NCI-H1436 (cell line): ENCODE measurements around the gene DHCR7.

ENCODE experiments used
- DNase-seq: peaks from one replicate; lab custom pipeline; 2025; lab: John Stamatoyannopoulos, UW

The DHCR7 gene

DNA sequence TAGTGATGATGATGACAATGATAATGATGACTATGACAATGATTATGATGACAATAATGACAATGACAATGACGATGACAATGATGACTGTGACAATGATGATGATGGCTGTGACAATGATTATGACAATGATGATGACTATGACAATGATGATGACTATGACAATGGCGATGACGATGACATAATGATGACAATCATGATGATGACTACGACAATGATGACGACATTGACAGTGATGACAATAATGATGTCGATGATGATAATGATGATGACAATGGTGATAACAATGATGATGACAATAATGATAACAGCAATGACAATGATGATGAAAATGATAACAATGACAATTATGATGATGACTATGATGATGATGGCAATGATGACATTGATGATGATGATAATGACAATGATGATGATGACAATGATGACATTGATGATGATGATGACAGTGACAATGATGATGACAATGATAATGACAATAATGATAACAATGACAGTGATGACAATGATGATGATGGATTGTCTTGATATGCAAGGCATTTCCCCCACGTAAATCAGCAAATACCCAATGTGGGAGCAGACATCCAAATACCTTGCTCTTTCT is 37.7 kb downstream of the DHCR7 start:
- no peak for DNase-seq

DNA sequence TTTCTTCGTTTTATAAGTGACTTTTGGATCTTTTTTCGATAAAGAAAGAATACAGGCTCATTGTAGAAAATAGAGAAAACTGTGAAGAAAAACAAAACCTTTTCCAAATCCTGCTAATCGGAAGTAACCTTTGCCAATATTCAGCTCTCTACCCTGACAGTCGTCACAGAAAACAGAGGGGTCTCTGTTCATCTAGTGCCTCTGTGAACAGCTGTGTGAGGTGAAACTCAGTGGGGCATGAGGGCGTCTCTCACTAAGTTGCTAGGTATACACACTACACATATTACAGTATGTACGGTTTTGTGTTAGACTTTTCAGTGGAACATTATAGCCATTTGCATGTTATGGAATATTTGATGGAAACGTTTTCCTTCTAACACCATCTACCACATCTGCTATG is 39.4 kb downstream of the DHCR7 start:
- no peak for DNase-seq

DNA sequence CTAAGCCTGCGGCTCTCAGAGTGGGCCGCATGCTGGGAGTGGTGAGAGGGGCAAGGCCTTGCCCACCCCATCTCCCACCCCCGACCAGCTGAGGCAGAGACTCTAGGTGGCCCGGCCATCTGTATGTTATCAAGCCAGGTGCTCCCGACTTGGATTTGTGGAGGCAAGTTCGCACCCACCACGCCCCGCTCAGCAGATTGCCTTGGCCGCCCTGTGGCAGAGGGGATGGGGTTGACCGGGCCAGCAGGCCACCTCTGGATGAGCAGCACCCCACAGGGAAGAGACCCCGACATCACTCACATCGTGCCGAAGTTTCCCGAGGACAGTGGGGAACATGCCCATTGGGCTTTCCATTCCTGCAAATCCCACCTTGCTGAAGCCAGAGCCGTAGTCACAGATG is 40.8 kb downstream of the DHCR7 start:
- DNase-seq, result no peak

DNA sequence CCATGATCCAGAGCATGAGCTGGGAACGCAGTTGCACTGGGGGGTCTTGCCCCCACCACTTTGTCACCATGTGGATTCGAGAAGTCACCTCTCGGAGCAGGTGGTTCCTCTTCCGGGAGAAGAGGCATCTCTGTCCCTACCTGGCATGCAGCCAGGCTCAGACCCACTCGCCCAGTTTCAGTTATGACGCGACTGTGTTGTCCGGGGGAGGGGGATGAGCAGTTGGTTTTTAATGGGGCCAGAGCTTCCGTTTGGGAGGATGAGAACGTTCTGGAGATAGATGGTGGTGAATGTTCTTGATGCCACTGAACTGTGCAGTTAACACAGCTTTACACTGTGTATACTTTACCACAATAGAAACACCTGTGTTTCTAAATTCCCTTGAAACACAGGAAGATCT is 41.5 kb downstream of the DHCR7 start:
- DNase-seq, result no peak

DNA sequence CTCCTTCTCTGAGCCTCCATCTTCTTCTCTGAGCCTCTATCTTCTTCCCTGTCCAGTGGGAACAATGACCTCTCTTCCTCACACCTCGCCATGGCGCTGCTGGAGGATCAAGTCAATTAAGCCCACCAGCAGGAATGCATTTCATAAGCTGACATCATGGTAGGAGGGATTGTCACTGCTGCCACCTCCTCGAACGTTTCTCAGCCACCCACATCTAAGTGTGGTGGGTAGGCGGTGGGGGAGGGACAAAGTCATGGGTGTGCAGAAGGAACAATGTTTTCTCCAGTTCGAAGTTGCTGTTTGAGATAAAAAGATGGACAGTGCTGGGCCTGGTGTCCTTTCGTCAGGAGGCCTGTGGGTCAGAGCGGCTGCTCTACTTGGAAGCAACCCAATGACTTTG is 44.0 kb downstream of the DHCR7 start:
- DNase-seq, result no peak

DNA sequence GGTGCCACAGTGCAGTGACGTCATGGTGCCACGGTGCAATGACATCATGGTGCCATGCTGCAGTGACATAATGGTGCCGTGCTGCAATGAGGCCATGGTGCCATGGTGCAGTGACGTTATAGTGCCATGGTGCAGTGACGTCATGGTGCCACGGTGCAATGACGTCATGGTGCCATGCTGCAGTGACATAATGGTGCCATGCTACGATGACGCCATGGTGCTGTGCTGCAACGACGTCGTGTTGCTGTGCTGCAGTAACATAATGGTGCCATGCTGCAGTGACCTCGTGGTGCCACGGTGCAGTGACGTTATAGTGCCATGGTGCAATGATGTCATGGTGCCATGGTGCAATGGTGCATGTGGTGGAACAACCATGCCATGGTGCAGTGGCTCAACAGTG is 45.3 kb downstream of the DHCR7 start:
- DNase-seq, result no peak

DNA sequence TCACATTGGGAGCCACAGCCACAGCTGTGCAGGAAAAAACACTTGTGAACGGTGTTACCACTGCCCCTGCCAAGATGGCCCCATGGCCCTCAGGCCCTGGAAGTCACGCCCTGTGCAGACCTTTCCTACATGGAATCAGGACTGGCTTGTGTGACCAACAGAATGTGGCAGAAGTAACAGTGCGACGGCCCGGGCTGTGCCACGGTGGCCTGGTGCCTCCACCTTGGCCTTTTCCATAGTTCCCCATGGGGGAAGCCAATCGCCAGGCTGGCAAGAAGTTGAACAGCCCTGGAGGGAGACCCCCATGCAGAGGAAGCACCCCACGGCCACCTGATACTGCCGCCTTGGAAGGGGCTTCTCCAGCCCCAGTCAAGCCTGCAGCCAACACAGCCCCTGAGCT is 48.0 kb downstream of the DHCR7 start:
- DNase-seq, result no peak

DNA sequence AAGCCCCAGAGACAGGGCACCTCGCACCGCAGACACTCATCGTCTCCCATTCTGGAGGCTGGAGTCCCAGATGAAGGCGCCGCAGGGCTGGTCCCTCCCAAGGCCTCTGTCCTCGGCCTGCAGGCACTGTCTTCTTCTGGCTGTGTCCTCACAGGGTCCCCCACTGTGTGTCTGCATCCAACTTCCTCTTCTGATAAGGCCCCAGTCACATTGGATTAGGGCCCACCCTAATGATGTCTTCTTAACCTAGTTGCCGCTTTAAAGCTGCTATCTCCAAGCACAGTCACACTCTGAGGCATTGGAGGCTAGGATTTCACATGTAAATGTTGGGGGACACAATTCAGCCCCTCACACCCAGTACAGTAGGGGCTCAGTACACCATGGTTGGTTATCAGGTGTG is 48.9 kb downstream of the DHCR7 start:
- no peak for DNase-seq

DNA sequence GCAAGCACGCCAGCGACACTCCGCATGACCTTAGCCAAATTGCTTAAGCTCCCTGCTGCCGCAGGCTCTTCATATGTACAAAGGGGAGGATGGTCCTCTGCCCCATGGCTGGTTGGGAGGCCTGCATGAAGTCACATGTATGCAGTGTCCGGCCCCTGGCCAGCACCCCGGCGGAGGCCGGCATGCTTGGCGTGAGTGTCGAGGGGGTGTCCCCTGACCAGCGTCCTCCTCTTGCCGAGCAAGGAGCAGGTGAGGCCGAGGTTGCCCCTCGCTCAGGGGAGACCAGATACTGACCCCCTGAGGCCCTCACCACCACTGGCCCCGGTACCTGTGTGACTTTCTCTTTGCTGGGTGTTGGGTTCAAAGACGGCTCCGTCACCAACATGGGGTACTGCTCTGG is 50.2 kb downstream of the DHCR7 start:
- DNase-seq, result no peak

DNA sequence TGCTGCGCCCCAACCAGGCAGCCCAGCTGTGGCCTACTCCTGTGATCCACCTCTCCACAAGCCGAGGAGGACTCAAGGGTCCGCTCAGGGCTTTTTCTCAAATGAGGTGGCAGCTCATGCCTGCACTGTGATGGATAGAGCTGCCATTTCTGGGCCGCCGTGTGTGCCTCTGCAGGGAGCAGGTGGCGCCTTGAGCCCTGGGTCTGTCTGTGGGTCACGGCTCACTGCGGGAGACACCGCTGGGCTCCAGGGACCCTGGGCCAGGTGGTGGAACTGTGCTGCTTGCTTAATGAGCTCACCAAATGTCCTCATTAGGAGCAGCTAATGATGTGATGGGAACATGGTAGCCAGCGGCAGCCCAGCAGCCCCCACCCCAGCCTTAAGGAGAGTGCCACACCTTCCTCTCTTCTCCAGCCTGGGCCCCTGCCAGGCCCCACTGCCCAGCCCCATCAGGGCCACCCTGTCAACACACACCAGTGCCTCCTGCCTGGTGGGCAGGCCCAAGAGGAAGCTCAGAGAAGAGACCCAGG is 50.8 kb downstream of the DHCR7 start:
- DNase-seq, result no peak

DNA sequence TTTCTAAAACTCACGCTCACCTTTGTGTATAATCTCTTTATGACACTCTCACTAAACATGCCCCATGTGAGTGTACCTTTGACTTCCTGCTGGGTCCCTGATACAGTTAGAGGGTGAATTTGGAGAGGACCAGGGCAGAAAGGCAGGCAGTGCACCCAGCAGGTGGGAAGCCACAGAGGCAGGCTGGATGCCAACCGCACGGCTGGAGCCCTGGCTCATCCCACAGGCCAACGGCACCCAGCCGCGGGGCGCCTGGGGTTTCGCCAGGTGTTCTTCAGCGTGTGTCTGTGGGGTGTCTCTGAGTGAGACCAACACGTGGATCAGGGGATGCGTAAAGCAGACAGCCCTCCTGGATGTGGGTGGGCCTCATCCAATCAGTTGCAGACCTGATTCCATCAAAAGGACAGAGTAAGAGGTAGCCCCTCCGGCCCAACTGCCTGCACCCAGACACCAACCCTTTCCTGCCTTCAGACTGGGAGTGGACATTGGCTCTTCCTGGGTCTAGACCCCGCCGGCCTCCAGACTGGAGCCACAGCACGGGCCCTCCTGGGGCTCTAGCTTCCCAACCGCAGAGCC is 51.6 kb downstream of the DHCR7 start:
- DNase-seq, result no peak

DNA sequence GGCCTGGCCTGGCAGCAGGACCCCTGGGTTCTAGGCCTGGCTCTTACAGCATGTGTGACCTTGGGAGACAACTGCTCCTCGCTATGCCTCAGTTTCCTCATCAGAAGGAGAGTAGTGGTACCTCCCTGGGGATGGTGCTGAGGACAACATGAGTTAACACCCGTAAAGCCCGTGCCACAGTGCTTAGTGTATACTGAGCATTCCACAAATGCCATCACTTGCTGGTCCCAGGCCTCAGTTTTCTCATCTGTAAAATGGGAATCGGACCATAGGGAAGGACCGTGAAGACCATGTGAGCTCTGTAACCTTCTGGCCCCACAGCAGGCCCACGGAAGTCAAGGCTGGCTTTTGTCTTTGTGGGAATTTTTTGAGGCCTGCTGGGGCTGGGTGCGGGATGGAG is 52.4 kb downstream of the DHCR7 start:
- DNase-seq, result no peak

DNA sequence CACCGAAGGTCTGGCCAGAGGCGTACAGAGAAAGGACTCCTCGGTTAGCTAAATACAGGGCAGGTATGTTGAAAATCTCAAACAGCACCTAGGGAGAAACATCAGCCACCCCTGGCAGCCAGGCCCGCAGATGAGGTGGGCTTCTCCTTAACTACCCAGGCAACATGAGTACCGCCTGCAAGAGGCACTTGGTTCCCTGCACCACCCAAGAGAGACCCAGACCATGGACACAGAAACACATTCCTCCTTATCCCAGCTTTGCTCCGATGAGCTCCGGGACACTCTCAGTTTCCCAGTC is 53.0 kb downstream of the DHCR7 start:
- DNase-seq, result no peak

DNA sequence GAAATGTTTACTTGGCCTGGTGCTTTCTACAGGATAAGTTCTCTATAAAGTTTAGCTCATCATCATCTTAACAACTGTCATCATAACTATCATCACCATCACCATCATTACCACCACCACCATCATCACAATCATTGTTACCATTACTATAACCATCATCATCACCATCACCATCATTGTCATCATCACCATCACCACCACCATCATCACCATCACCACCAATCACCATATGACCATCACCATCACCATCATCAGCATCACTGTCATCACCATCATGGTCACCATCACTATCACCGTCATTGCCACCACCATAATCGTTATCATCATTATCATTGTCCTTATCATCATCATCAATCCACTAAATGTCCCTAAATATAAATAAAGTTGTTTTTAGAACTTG is 54.9 kb downstream of the DHCR7 start:
- no peak for DNase-seq

DNA sequence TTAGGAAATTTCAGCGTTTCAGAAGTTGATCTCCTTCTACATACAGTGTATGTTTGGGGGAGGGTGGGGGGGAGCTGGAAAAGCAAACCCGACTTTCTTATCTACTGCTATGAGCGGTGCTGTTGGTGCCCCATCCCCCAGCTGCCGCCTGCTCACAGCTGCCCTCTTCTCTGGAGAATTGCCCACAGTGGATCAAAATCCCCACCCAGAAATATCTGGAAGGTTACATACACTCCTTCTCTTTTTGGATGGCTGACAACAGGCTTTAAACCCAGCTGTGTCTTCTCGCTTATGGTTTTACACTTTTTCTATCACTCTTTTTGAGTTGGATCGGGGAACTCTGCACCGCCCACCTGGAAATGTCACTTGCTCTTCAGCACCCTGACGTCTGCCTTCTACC is 56.4 kb downstream of the DHCR7 start:
- DNase-seq, result no peak

DNA sequence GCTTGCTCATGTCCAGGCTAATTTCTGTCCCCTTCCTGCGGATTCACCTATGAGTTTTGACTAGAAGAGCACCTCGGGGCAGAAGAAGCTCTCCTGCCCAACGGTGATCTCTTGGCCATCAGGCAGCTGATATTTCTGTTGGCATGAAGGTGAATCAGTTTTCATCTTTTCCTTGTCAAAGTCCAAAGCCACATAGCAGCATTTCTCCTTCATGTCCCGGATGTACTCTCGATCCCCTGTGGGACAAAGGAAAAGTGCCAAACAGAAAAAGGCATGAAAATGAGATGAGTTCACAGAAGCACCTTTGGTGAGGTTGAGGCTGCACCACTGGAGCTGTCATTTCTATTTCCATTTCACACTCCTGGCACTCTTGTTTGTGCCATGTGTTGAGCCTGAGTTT is 56.8 kb downstream of the DHCR7 start:
- DNase-seq, result no peak

DNA sequence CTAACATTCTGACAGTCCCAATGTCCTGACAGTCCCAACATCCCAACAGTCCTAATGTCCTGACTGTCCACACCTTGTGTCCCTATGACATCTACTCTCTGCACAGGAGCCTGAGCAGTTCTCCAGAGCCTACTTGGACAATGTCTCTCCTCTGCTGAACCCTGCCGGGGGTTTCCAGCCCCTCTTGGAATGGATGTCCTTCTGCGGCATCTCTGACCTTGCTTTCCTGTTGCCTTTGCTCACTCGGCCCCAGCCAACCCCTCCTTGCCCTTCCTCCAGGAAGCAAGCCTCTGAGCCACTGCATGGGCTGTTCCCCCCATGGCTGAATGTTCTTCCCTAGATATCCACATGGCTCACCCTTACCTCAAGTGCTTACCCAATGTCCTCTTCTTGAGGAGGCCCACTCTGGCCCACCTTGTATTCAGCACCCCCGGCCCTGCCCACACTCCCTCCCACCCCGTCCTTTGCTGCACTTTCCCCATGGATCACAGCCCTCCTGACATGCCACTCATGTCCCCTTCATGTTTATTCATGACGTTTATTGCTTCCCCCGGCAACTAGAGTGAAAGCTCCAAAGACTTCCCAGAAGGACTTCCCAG is 59.5 kb downstream of the DHCR7 start:
- no peak for DNase-seq

DNA sequence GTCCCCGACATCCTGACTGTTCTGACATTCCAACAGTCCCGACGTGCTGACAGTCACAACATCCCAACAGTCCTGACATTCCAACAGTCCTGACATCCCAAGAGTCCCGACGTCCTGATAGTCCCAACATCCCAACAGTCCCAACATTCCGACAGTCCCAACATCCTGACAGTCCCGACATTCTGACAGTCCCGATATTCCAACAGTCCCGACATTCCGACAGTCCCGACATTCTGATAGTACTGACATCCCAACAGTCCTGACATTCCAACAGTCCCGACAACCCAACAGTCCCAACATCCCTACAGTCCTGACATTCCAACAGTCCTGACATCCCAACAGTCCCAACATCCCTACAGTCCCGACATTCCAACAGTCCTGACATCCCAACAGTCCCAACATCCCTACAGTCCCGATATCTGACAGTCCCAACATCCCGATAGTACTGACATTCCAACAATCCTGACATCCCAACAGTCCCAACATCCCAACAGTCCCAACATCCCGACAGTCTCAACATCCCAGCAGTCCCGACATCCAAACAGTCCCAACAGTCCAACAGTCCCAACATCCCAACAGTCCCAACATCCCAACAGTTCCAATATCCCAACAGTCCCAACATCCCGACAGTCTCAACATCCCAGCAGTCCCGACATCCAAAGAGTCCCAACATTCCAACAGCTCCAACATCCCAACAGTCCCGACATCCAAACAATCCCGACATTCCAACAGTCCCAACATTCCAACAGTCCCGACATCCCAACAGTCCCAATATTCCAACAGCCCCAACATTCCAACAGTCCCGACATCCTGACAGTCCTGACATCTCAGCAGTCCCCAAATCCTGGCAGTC is 60.2 kb downstream of the DHCR7 start:
- DNase-seq, result no peak

DNA sequence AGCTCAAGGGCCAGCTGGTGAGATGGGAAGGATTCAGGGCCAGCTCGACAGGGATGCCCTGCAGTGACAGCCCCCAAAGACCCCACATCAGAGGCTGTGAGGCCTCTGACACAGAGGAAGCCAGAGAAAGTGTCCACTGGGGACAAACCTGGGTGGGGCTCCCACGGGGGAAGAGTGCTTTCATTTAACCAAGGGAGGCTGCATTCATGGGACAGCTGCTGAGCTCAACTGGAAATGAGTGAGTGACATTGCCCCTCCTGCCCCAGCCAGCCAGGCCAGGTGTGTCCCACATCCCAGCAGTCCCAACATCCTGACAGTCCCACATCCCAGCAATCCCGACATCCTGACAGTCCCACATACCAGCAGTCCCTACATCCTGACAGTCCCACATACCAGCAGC is 61.0 kb downstream of the DHCR7 start:
- no peak for DNase-seq

DNA sequence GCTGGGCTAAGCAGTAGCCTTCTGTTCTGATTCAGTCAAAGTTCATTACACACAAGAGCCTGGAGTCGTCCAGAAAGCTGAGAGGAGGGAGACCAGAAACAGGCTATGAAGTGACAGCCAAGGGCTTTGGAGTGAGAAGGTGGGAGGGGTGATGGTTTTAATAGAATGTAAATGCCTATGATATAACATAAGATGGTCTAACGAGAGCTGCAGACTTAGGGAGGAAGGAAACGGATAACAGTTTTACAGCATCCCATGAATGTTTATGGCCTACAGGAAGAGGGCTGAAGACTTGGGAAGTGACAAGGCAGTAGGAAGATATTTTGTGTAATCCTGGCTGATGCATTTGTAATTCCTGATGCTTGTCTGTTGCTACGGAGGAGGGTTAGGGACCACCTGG is 62.0 kb downstream of the DHCR7 start:
- DNase-seq, result no peak

DNA sequence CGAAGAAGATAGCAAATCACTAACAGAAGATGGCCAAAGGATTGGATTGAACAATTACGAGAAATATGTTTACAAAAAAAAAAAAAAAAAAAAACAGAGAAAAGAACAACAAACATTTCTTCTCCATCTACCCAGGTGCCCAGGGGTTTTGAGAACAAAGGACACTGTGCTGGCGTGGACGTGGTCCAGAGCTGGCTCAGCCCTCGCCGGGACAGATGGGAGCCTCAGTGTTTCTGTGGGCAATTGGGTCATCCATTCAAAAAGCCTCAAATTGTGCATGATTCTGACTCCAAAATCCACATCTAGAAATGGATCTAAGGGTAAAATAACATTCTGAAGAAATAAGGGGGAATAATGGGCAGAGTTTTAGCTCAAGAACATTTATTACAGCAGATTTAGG is 63.1 kb downstream of the DHCR7 start:
- DNase-seq, result no peak

DNA sequence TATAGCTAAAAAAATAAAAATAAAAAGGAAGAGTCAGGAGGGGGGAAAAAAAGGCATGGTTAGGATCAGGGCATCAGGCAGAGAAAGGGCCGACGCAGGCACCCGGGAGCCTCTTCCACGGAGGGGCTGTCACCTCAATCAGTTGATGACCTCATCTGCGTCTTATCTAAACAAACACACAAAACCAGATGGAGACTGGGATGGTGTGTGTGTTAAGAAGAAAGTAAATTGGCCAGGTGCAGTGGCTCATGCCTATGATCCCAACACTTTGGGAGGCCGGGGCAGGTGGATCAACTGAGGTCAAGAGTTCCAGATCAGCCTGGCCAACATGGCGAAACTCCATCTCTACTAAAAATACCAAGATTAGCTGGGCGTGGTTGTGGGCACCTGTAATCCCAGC is 63.6 kb downstream of the DHCR7 start:
- DNase-seq, result no peak
